GM19240 (cell line): ENCODE measurements around the gene MTSS2.
"Not testable (repeated sequence)": the region's sequence is repeated elsewhere in the genome, so short reads cannot be mapped to it uniquely, and the experiment has no call there.

Source experiments
- DNase-seq: peaks from one replicate; pipeline ENCODE4 v3.0.0; 2011; ENCODE audit warnings: low spot score; ENCODE audit not compliant: insufficient read length

Gene MTSS2

DNA sequence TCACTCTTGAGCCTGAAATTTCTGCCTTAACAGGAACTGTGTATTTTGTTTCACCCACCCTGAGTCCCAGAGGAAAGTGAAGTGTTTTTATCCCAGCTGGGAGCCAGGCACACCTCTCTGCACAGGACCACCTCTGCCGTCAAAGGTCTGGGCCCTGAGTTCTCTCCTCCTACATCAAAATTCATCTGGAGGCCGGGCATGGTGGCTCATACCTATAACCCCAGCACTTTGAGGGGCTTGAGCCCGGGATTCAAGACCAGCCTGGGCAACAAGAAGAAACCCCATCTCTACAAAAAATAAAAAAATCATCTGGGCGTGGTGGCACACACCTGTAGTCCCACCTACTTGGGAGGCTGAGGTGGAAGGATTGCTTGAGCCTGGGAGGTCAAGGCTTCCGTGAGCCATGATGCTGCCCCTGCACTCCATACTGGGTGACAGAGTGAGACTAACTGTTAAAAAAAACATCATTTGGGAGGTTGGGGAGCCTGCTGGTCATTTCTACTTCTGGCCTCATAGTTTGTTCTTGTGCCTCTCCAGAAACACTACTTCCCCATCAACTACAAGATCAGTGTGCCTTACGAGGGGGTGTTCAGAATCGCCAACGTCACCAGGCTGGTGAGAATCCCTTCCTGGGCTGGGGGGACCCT is 29.7 kb downstream of the MTSS2 start:
- DNase-seq: no peak

DNA sequence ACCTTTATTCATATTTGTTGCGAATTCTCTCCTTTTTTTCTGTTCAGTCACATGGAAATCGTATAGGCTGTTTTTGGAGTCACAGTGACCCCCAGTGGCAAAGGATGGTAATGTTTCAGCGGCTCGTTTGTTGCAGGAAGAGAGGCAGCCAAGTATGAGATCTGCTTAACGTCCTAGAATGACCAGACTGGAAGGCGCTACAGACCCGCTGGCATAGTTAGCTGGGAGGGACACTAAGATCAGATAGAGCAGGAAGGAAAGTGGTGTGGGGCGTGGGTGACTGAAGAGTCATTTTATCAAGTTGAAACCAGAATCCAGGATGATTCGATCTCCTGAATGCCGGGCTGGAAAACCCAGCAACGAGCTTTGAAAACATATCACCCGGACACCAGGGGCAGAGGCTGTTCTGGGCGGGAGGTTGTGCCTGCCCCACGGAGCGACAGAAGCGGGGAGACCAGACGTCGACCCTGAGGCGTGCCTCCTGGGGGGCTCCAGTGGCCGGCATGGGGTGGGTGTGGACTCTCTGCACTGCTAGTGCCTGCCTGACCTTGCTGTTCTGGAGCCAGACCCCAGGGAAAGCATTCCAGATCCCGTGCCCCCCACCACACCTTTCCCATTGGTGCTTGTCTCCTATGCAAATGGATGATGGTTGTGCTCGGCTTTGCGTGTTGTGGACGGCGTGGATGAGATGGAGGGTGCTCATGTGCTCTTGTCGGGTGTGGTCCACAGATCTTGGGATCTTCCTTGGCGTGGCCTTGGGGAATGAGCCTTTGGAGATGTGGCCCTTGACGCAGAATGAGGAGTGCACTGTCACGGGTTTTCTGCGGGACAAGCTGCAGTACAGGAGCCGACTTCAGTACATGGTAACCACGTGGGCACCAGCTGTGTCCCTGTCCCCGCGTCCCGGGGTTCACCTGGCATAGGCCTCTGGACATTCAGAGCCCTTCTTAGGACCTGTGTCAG is 31.8 kb downstream of the MTSS2 start:
- DNase-seq: peak; percentile 26

DNA sequence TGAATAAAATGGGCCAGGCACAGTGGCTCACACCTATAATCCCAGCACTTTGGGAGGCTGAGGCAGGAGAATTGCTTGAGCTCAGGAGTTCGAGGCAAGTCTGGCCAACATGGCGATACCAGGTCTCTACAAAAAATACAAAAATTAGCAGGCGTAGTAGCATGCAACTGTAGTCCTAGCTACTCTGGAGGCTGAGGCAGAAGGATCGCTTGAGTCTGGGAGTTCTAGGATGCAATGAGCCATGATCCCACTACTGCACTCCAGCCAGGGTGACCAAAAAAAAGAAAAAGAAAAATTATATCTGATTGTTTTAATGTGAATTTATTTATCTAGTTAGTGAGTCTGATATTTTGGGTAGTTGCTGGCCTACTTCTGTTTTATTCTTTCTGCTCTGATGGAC is 32.4 kb downstream of the MTSS2 start:
- DNase-seq: no peak

- no peak for DNase-seq
Observed at GRCh38 chr16:70652322-70652721, 33.5 kb downstream of the MTSS2 start.

DNA sequence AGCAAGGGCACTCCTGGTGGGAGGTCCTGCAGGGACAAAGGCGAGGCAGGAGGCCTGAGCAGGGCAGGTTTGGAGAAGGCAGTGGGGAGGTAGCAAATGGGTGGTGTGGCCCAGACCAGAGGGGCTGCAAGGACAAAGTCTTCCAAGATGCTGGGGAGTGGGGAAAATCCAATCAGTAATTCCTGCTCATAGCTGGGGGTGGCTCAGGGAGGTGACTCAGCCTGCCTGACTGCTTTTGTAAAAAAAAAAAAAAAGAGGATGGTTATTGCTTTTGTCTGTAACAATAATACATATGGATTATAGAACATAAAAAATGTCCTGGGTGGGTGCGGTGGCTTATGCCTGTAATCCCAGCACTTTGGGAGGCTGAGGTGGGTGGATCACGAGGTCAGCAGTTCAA is 34.3 kb downstream of the MTSS2 start:
- DNase-seq: no peak

GRCh38 chr16:70650216-70650615 is 35.6 kb downstream of the MTSS2 start:
- DNase-seq: no peak

- DNase-seq: no peak
Observed at GRCh38 chr16:70649300-70649699, 36.6 kb downstream of the MTSS2 start.

DNA sequence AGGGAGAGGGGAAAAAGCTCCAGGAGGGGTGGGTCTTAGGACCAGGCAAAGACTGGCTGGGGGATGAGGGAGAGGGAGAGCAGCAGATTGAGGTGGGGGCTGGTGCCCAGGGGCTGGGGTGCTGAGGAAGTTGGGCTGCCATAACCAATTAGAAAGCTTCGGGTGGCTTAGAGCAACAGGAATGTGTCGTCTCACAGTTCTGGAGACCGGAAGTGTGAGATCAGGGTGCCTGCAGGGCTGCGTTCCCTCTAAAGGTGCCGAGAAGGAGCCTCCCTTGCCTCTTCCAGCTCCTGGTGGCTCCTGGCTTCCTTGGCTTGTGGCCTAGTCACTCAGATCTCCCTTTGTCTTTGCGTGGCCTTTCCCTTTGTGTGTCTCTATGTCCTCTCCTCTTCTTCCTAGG is 37.2 kb downstream of the MTSS2 start:
- no peak for DNase-seq

DNA sequence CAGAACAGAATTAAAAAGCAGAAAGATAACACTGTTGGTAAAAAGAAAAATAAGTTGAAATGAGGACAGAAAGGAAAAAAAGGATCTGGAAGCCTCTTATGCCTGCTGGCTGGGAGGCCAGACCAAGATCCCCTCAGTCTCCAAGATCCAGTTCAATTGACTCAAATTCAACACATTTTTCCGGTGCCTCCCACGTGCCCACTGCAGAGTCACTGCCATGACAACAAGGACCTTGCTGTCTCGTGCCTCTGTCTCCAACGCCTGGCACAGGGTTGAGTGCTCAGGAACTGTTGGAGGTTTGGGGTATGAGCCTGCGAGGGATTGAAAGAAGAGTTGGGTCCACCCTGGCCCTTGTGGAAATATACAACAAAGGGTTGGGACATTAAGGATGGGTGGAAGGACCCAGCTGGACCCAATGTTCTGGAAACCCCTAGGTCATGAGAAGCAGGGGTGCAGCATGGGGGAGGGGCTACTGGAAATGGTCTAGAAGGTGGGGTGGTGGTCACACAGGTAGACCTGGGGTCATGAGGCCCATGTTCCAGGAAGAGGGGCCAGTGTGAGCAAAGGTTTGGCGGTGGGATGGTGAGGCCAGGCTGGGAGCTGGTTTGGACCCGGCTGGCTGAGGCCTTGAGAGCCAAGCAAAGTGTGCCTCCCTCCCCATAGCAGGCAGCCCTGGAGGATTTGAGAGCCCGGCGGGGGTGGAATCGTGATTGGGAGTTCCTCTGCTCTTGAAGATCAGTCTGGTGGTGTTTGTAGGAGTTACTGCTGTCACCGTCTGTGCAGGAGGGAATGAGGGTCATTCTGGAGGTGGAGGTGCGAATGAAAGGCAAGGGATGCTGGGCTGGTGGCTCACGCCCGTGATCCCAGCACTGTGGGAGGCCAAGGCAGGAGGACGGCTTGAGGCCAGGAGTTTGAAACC is 38.2 kb downstream of the MTSS2 start:
- DNase-seq: no peak

DNA sequence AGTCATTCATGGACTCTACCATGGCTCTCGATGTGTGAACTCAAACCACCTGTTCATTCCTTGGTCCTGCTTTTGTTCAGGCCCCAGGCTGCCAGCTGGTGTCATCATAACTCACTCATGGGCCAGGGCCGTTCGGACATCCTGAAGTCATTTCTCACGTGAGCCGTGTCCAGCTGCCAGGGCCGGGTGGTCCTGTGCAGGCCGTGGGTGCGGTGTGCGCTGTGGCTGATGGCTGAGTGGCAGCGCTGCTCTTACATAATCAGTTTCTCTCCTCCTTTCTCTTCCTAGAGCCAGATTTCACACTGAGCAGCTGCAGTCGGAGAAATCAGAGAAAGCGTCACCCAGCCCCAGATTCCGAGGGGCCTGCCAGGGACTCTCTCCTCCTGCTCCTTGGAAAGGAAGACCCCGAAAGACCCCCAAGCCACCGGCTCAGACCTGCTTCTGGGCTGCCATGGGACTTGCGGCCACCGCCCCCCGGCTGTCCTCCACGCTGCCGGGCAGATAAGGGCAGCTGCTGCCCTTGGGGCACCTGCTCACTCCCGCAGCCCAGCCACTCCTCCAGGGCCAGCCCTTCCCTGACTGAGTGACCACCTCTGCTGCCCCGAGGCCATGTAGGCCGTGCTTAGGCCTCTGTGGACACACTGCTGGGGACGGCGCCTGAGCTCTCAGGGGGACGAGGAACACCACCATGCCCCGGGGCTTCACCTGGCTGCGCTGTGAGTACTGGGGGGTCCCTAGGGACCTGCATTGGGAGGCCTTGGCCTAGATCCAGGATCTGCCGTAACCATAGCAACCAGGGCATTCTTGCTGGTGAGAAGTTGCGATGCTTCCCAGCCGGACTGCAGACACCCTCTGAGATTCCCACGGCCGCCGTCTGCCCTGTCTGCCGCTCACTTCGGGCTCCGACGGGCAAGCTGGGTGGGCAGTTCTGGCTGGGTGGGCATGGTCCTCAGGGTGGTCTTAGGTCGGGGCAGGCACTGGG is 39.3 kb downstream of the MTSS2 start, which contains the start of gene IL34:
IL34 (plus strand) TSS at position 300 of the 982 bp plus-strand sequence; CDS start at position 689, 389 bp downstream.
- no peak for DNase-seq

DNA sequence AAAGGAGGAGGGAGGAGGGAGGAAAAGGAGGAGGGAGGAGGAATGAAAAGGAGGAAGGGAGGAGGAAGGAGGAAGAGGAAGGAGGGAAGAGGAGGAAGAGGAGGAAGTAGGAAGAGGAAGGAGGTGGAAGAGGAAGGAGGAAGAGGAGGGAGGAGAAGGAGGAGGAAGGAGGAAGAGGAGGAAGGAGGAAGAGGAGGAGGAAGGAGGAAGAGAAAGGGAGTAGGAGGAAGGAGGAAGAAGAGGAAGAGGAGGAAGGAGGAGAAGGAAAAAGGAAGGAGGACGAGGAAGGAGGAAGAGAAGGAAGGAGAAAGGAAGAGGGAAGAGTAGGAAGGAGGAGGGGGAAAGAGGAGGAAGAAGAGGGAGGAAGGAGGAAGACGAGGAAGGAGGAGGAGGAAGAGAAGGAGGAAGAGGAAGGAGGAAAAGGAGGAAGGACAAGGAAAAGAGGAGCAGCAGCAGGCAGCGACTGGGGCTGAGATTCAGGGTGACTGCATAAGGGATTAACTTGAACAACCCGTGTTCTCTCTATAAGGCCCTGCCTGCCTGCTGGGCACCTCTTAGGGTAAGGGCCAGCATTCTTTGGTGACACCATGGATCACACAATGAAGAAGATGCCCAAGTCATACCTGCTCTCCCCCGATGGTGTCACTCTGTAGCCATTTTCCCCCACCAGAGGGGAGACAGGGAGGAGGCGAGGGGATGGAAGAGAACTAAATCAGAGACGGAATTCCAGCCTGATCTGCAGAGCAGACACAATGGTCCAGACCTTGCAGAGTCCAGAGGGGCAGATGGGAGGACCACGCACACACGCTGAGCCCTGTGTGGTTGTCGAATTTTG is 40.9 kb downstream of the MTSS2 start:
- no peak for DNase-seq

- DNase-seq: not testable (repeated sequence)
Observed at GRCh38 chr16:70643264-70643663, 42.6 kb downstream of the MTSS2 start.

DNA sequence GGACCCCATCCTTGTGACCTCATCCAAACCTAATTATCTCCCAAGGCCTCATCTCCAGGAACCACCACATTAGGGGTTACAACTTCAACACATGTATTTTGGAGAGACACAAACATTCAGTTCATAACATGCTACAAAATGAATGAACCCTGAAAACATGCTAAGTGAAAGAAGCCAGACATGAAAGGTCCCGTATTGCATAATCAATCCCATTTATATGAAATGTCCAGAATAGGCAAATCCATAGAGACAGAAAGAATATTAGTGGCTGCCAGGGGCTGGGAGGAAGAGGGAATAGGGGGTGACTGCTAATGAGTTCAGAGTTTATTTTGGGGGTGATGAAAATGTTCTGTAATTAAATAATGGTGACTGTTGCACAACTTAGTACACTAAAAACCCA is 43.2 kb downstream of the MTSS2 start:
- no peak for DNase-seq

GRCh38 chr16:70638814-70639792 is 46.8 kb downstream of the MTSS2 start:
- DNase-seq: no peak
